ENCODE measurements around the gene MTIF3.
"Not testable (repeated sequence)": the region's sequence is repeated elsewhere in the genome, so short reads cannot be mapped to it uniquely, and the experiment has no call there.

Gene MTIF3

DNA sequence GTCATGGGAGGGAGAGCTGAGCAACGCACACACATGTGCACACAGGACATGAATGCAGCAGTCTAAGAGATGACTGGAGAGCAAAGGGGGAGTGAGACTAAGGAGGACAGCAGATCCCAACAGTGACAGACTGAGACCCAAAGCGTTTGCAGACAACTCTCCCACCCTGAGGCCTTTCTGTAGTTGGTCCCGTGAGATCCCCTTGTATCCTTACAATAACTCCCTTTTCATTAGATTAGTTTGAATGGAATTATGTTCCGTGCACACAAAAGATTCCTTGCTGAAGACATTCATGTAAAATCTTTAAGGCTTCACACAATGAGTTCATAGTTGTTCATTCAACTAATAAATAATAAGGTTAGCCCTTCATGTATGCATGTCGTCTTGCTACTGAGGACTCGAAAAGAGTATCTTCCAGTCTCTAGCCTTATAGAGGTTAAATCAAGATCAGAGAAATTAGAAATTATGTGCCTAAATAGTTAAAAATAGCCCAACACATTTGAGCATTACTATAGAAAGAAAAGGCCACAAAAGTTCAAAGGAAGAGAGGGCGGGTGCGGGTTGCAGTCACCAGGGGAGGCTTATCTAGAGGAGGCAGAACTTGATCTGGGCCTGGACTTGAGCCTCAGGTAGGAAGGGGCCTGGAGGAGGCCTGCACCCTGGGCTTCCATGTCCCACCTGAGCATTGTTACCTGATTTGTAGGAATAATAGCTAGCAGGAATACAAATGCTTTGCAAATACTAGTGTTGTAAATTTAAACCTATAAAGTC is 29.1 kb downstream of the MTIF3 start:
- in situ Hi-C loops (cut with MboI; ENCODE audit: low sequenced_read_pairs): no loop called here

DNA sequence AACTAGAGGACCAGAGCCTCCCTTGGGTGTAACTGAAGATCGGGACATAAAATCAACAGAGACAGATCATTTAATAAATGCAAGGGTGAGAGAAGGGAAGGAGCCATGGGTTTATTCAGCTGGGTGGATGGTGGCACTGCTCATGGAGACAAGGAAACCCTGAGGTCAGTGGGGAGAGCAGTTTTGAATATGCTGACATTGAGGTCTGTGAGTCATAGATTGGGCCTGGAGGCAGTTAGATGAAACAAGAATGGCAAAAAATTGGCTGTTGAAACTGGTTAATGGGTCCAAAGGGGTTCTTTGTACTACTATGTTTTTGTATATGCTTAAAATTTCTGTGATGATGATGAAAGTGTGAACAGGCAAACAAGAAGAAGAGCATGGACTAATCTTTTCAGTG is 31.0 kb downstream of the MTIF3 start:
- in situ Hi-C loops (cut with MboI; ENCODE audit: low sequenced_read_pairs): no loop called here

DNA sequence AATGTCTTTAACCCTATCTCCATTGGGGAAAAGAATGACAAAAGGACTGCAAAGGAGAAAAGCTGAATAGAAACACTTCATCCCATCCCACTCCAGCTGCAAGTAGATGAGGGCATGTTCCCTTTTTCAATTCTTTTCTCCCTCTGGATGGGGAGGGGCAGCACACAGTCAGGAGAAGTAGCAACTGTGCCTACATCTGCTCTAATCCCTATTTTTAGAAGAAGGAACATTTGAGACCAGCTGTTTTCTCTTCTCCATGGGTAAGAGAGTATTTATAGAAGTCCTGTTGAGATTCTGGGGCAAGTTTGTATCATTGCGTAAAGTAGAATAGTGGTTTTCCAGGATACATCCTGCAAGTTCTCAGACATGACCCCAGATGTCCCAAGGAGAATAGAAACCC is 35.2 kb downstream of the MTIF3 start:
- in situ Hi-C loops (cut with MboI; ENCODE audit: low sequenced_read_pairs): no loop called here

DNA sequence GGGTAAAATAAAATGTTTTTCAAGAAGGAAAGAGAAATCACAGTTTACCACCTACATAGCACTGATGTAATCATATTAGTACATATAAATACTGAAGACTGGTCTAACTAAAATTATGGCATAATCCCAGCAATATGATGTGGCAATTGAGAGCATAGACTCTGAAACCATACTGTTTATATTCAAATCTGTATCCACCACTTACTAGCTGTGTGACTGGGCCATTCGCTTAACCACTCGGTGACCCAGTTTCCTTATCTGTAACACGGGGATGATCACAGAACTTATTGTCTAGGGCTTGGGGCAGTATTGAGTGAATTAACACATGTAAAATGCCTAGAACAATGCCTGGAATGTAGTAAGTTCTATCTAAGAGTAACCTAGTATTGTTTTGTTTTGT is 39.0 kb downstream of the MTIF3 start:
- in situ Hi-C loops (cut with MboI; ENCODE audit: low sequenced_read_pairs): no loop called here

DNA sequence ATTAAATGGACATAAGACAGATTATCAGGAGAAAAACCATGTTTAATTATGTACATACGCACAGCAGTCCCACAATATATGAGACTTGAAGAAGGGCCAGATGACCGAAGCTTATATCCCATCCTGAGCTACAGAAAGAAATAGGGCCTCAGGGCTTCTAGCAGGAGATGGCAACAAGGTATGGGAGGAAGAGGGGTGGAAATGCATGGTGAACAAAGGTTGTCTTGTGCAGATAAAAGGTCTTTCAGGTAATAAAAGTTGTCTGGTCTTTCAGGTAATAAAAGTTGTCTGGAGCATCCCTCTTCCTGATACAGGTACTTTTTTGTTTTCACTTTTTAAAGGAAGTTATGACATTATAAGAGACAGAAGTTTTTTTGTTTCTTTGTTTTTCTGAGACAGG is 41.4 kb downstream of the MTIF3 start:
- in situ Hi-C loops (cut with MboI; ENCODE audit: low sequenced_read_pairs): no loop called here

DNA sequence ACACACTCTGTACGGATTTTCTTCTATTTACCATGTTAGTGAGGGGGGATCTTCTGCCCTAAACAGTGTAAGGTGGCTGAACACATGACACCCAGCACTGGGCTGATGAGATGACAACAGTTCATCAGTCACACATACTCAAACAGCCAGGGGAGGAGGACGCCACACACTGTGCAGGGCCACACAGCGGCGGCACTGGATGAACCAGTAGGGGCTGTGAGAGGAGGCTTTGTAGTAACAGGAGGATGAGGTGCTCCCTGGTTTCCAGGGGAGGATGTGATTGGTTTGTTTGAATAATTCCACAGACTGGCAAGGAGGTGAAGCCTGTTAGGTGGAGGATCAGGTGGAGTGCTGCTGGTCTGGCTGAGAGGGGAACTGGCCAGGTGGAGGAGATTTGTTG is 42.3 kb downstream of the MTIF3 start:
- in situ Hi-C loops (cut with MboI; ENCODE audit: low sequenced_read_pairs): no loop called here

DNA sequence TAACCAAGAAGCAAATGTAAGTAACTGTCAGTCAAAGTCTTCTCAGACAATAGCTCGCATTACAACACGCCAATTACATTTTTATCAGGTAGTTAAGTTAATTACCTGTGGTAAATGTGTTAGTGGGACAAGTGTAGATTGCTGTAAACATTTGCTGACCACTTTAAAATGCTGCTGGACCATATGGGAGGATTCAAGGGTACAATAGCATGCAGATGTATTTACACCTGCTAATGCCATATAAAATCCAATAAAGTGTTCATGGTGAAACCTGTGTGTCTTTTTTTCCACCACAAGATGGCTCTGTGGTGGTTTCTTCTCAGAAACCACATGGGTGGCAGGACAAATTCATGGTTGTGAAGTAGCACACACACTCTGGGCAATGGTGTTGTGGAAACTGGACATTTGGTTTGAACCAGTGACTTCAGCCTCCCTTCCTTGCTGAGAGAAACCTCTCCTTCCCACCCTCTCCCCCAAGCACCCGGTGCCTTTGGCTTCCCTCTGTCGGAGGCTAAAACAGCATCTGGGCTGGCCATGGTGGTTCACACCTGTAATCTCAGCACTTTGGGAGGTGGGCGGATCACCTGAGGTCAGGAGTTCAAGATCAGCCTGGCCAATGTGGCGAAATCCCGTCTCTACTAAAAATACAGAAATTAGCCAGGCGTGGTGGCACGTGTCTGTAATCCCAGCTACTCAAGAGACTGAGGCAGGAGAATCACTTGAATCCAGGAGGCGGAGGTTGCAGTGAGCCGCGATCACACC is 44.0 kb downstream of the MTIF3 start:
- in situ Hi-C loops (cut with MboI; ENCODE audit: low sequenced_read_pairs): no loop called here

DNA sequence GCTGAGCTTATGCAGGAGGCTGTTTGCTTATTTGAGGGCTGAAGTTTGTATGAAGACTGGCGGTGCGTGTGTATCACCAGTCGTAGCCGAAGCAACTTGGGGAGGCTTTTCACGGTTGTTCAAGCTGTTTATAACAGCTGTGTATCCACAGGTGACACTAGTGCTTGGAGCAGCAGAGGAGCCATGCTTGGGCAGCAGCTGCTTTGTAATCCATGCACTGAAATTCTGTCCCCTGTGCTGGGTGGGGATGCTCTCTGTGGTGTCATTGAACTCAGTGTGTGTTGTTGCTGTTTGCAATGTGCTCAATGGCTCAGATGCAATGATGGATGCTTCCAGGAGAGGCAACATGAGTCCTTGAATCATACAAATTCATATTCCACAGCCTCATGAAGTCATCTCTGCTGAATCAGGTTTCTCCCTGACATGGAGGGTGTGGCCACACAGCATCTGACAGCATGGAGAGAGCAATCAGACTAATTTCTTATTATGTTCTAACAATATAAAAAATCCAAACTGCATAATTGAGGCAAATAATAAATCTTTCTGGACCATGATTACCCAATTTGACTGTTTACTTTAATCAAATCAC is 44.7 kb downstream of the MTIF3 start:
- in situ Hi-C loops (cut with MboI; ENCODE audit: low sequenced_read_pairs): no loop called here

DNA sequence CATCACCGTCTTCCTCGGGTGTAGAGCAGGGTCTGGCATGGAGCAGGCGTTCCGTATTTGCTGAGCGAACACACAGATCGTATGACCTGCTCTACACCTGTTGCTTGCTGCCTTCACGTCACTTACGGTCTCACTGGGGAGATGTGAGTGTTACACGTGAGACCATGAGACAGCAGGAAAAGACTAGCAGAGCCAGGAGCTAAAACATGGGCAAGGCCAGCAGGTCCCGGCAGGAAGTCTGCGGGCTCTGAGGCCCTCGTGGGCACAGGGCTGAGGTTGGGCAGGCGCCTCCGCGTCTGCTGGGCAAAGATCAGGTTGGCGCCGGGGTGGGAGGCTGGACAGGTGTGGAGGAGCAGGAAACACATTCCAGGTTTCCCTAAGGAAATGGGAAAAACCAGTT is 45.7 kb downstream of the MTIF3 start:
- in situ Hi-C loops (cut with MboI; ENCODE audit: low sequenced_read_pairs): no loop called here

DNA sequence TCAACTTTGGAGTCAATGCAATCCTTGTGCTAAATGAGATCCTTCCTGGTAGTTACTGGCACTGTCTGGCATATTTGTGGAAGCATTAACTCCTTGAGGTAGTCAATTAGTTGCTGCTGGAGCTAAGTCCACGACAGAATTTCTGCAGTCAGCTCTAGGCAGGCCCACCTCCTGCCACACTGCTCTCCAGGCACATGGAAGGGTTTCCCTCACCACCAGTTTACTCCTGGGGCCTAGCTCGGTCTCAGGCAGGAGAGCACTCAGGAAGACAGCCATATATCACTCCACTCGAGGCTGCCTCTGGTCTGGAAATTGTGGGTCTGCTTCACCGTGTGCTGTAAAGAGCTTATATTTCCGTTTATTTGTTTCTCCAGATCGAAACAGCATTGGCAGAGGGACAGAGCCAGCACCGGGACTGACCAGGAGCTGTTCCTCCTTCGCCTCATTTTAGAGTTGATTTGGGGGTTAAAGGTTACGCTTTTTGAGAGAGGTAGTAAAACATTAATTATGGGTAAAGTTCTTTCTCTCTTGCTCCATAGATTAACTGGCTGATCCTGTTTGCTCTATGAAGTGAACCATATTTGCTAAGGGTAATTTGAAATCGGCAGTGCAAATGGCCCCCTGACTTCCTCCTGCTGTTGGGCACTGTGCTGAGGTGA is 46.5 kb downstream of the MTIF3 start:
- in situ Hi-C loops (cut with MboI; ENCODE audit: low sequenced_read_pairs): no loop called here

DNA sequence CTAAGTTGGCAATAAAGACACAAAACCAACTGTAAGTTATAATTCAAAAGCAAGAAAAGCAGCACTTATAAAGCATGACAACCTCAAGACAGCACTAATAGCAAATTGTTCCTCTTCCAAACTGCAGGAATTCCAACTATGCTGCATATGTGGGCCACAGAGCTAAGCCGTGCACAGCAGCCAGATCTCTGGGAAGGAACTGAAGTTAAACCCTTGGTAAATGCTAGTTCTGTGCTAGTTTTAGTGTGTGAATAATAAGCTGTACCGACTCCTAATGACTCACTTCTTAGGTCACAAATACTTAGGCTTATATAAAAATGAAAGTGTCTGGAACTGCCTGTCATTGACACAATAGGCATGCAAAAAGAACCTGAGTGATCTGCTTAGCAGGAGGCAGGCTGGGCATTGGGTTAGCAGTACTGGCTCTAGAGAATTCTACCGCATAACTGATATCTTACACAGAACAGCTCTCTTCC is 47.1 kb downstream of the MTIF3 start:
- in situ Hi-C loops (cut with MboI; ENCODE audit: low sequenced_read_pairs): no loop called here

DNA sequence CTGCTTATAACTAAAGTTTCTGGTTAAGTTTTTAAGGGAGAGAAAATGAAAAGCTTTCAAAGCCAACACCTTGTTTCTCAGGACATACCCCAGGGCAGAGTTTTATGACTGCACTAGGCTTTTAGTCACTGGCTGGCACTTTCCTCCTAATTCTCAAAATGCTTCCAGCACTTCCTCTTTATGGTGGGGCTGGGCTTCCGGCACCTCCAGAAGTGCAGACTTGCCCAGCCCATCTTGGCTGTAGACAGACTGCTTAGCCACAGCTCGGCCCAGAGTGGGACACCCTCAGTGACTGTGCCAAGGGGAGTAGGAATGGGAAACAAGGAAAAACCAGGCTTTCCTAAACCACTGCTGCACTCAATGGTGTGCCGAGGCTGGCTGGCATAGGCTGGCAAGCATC is 49.2 kb downstream of the MTIF3 start:
- in situ Hi-C loops (cut with MboI; ENCODE audit: low sequenced_read_pairs): no loop called here

DNA sequence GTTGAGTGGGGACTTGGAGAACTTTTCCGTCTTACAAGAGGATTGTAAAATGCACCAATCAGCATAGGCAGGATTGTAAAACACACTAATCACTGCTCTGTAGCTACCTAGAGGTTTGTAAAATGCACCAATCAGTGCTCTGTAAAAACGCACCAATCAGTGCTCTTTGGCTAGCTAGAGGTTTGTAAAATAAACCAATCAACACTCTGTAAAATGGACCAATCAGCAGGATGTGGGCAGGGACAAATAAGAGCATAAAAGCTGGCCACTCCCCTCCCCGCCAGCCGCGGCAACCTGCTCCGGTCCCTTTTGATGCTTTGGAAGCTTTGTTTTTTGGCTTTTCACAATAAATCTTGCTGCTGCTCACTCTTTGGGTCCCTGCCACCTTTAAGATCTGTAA is 50.0 kb downstream of the MTIF3 start:
- in situ Hi-C loops (cut with MboI; ENCODE audit: low sequenced_read_pairs): not testable (repeated sequence)

DNA sequence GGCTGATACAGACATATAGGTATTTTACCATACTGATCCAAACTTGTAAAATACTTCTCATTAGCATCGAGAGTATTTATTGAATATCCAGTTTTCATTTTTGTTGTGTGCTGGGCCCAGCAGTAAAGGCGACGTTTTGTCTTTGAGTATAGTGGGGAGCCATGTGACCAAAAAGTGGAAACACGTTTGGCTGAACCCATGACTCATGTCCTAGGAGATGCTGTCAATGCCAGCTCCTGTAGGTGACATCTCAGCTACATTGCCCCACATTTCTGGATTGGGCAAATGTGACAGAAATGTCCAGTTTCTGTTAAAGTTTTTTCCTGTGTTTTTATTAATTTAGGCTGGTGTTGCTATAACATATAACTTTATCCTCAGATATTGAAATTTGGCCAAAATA is 52.0 kb downstream of the MTIF3 start:
- in situ Hi-C loops (cut with MboI; ENCODE audit: low sequenced_read_pairs): loop anchor here (25.0 kb wide), 1 partner anchor 564 kb away; the partner anchor contains the start of gene CDX2

DNA sequence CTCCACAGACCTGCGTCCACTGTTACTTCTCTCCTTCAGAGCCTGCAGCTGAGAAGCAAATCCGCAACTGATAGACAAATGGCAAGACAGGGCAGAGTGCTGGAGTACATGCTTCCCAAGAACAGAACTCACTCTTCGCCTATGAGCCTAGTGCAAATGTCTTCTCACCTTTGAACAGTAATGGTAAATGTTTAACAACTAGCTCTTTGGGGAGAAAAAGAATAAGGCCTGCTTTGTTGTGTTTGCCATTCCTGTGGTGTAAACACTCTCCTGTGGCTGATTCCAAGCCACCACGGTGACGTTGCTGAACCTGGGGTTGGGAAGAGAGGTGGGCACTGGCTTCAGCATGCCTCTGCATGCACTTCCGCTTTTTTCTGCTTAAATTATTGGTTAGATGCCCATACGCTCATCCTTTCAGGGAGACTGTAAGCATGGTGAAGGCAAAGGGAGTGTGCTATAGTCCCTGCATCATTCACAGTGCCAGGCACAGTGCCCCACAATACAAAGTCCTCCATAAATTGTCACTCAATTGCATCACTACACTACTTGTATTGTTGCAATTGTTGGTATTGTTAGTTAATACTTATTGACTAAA is 54.0 kb downstream of the MTIF3 start:
- in situ Hi-C loops (cut with MboI; ENCODE audit: low sequenced_read_pairs): loop anchor here (25.0 kb wide), 1 partner anchor 566 kb away; the partner anchor contains the start of gene CDX2

DNA sequence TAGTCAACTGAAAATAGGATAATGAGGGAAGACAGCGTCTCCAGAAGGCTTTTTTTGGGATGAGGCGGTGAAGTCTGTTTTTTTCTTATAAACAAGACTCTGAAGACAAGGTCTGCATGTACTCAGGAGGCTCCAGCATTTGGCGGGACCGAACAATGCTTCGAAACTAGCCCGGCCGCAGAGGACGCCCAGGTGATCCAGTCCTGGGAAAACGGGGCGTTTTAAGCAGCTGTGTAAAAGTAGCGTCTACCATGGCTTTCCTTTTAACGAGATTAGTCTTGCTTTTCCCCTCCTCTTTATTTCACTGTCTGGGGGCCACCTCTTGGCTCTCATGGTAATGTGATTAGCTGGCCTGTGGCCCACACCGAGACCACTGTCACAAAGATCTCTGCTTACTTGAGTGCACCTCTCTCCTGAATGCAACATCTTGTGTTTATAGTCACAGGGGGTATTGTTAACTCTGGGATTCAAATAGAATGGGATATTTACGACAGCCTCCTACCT is 55.3 kb downstream of the MTIF3 start:
- in situ Hi-C loops (cut with MboI; ENCODE audit: low sequenced_read_pairs): loop anchor here (25.0 kb wide), 1 partner anchor 567 kb away; the partner anchor contains the start of gene CDX2

DNA sequence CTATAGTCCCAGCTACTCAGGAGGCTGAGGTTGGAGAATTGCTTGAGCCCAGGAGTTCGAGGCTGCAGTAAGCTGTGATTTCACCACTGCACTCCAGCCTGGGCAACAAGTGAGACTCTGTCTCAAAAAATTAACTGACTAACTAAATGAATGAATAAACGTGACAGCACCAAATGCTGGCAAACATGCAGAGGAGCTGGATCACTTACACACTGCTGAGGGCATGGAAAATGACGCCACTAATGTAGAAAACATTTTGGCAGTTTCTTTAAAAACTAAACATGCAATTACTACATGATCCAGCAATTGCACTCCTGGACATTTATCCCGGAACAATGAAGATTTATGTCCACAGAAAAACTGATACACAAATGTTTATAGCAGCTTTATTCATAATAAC is 57.3 kb downstream of the MTIF3 start:
- in situ Hi-C loops (cut with MboI; ENCODE audit: low sequenced_read_pairs): loop anchor here (25.0 kb wide), 1 partner anchor 569 kb away; the partner anchor contains the start of gene CDX2

DNA sequence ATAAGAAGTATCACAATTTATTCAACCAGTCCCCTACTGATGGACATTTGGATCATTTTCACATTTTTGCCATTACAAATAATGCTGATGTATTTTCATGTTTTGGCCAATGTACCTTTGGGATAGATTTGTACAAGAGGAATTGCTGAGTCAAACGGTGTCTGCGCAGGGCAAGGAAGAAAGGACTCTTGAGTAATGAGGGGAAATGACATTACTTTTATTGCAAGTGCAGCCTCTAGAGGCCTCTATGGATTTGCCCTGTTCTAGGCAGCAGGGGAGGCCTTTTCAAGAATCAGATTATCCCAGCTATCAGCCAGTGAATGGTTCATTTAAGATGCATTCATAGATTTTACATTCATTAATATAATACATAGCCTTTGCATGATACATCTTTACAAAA is 58.9 kb downstream of the MTIF3 start:
- in situ Hi-C loops (cut with MboI; ENCODE audit: low sequenced_read_pairs): loop anchor here (25.0 kb wide), 1 partner anchor 571 kb away; the partner anchor contains the start of gene CDX2

DNA sequence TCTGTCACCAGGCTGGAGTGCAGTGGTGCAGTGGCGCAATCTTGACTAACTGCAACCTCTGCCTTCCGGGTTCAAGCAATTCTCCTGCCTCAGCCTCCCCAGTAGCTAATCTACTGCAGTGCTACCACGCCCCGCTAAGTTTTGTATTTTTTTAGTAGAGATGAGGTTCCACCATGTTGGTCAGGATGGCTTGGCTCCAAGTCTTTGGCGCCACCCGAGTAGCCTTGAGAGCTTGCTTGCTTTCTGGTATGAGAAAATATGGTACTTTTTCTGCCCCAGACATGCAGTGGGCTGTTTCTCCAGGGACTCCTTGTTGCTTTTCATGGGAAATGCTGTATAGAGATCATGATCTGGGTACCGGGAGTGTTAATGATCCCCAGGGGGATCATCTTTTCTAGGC is 60.5 kb downstream of the MTIF3 start:
- in situ Hi-C loops (cut with MboI; ENCODE audit: low sequenced_read_pairs): loop anchor here (25.0 kb wide), 1 partner anchor 572 kb away; the partner anchor contains the start of gene CDX2

DNA sequence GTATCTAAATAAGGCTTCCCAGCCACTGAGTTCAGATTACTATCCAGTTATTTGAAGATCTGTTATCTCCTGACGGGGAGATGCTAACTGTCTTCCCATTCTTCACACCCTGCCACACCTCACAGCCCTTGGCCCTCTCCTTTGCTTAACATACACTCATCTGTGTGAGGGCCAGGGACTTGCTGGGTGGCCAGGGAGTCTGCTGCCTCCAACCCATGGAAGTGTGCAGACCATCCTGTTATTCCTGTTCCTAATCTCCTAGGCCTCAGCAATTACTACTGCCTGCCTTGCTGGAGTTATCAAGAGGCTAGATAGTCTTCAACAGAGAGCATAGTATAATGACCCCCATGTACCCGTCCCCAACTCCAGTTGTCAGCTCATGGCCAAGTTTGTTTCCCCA is 62.1 kb downstream of the MTIF3 start:
- in situ Hi-C loops (cut with MboI; ENCODE audit: low sequenced_read_pairs): loop anchor here (25.0 kb wide), 1 partner anchor 574 kb away; the partner anchor contains the start of gene CDX2
